NAMALWA (cell line): ENCODE data around the gene CCSER1.

Experiments used
- DNase-seq: peaks from one replicate; pipeline ENCODE4 v3.0.0-alpha.2; 2015; ENCODE audit warnings: low spot score

The CCSER1 gene

GRCh38 chr4:90127223-90127705, at the start of gene CCSER1:
Gene CCSER1, plus strand, starts transcription at chr4:90127394.
- DNase-seq: no peak

GRCh38 chr4:90078440-90078839, 48.8 kb upstream of the CCSER1 start:
- DNase-seq: no peak

- DNase-seq: no peak
Observed at GRCh38 chr4:90080116-90080515, 47.1 kb upstream of the CCSER1 start.

GRCh38 chr4:90081432-90082144, 45.6 kb upstream of the CCSER1 start:
- no peak for DNase-seq

- no peak for DNase-seq
Observed at GRCh38 chr4:90082449-90082848, 44.7 kb upstream of the CCSER1 start.

- DNase-seq: no peak
Observed at GRCh38 chr4:90084277-90084966, 42.8 kb upstream of the CCSER1 start.

GRCh38 chr4:90084967-90085295, 42.3 kb upstream of the CCSER1 start:
- DNase-seq: no peak

GRCh38 chr4:90093526-90093925, 33.7 kb upstream of the CCSER1 start:
- DNase-seq: no peak

GRCh38 chr4:90095000-90095399, 32.2 kb upstream of the CCSER1 start:
- DNase-seq: no peak

- peak; percentile 12 for DNase-seq
Observed at GRCh38 chr4:90099812-90100211, 27.4 kb upstream of the CCSER1 start.

- no peak for DNase-seq
Observed at GRCh38 chr4:90103991-90104390, 23.2 kb upstream of the CCSER1 start.

GRCh38 chr4:90105274-90105673, 21.9 kb upstream of the CCSER1 start:
- DNase-seq: no peak

GRCh38 chr4:90112715-90113114, 14.5 kb upstream of the CCSER1 start:
- no peak for DNase-seq

GRCh38 chr4:90113881-90114457, 13.2 kb upstream of the CCSER1 start:
- DNase-seq: no peak

GRCh38 chr4:90118527-90119195, 8.5 kb upstream of the CCSER1 start:
- DNase-seq: no peak

GRCh38 chr4:90120037-90120436, 7.2 kb upstream of the CCSER1 start:
- no peak for DNase-seq

- DNase-seq: no peak
Observed at GRCh38 chr4:90120815-90121214, 6.4 kb upstream of the CCSER1 start.

- DNase-seq: no peak
Observed at GRCh38 chr4:90121676-90122354, 5.4 kb upstream of the CCSER1 start.

GRCh38 chr4:90122355-90122748, 4.8 kb upstream of the CCSER1 start:
- DNase-seq: no peak

- no peak for DNase-seq
Observed at GRCh38 chr4:90124276-90124675, 2.9 kb upstream of the CCSER1 start.

GRCh38 chr4:90126805-90127204, 389 bp upstream of the CCSER1 start:
- DNase-seq: no peak

GRCh38 chr4:90127706-90128345, 632 bp downstream of the CCSER1 start:
- DNase-seq: no peak
